GM18907 (cell line): Measurements from ENCODE around the gene KRTAP20-4.

Experiments
- ATAC-seq: cut with Tn5 transposase; IDR thresholded peaks from one replicate; pipeline ENCODE4 v1.9.1; 2021; ENCODE audit warnings: mild to moderate bottlenecking, moderate library complexity; ENCODE audit not compliant: unreplicated experiment

The KRTAP20-4 gene

DNA sequence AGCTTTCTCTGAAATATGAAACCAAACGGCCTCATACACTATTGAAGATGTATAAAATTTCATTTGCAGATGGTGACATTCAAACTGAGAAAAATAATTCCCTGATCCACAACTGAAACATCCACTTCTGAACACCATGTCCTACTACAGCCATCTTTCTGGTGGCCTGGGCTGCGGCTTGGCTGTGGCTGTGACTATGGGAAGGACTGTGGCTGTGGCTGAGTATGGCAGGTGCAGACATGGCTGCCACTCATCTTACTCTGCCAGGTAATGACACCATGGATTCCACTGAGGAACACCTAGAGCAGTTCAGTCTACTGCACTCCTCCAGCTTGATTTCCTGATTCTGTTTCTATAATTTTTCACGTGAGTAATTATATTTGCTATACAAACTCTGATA, at the start of gene KRTAP20-4:
Gene KRTAP20-4, plus strand, starts transcription at position 106 of the 400 bp plus-strand sequence.
- no peak for ATAC-seq

DNA sequence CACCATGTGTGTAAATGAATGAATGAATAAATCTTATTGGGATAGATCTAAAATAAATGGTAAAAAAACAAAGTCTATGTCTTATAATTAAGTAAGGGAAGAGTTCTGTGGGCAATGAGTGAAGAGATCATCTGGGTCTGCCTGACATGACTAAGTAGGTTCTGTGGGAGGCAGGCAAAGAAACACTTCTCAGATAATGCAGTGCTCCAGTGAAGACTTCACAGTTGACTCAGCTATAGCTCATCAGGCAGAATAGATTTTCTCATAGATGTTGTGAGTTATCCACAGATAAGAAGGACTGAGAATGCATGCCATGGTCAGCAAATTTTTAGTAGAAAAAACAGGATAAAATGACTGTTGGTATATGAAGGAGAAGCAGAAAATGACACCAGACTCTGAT, 42.7 kb upstream of the KRTAP20-4 start:
- no peak for ATAC-seq

DNA sequence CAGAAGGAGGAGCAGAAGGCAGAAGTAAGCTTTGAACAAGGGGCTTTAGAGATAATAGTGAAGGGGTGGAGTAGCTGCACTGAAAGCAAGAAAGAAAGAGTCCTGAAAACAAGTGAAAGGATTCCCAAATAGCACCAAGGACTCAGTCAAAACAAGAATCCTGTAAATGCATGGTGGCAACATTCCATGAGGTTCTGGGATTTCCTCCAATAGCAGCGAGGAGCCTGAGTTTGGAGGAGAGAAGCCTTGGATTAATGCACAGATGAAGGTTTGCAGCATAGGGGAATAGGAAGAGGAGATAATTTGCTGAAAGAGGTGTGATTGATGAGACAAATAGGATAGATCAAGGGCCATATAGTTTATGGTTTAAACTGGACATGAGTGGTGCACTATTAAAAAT, 41.1 kb upstream of the KRTAP20-4 start:
- ATAC-seq, result no peak

DNA sequence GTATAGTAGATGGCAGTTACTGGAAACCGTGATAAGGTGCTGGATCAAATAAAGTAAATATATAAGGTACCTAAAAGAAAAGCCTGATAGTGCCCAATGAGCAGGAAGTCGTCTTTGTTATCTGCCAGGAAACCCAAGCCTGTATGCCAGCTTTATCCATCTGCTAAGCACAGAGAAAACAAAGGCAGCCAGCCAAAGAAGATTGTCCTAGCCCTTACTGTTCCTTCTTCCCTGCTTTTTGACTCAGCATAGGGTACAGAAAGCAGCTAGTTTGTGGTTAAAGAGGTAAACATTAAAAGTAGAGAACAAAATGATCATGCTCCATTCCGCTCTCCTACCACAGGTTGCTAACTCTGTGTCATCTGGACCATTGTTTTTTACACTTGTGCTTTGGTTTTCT, 40.3 kb upstream of the KRTAP20-4 start:
- ATAC-seq, result no peak

DNA sequence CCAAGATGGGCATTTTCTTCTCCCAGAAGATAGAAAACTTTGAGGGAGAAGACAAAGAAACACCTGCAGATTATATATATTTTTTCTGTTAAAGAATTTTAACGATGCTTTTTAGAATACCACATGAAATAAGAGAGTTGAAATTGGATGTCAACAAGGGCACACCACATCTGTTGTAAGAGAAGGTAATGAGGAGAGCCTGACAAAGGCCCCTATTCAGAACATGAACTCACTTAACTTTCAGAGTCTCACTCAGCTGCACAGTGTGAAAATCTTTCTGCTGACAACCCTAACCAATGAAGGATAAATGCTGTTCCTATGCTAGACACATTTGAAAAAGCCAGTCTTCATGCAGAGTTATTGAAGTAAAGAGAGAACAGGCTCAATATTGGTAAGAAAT, 37.6 kb upstream of the KRTAP20-4 start:
- ATAC-seq, result no peak

DNA sequence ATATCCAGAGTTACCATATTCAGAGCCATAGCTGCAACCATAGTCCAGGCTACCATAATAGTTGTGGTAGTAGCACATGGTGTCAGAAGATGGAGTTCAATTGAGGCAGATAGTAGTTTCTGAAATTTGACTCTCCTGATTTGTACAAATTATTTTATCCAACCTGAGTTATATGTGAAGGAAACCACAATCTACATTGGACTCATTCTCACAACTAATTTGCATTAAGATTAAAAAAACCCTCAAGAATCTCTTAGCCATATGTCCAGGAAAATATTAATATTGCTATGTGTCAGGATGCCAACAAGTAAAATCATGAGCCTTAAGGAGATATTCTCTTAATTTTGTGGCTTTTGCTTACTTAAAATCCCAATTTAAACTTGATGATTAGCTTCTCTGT, 30.1 kb upstream of the KRTAP20-4 start, which contains the start of gene KRTAP22-2:
Gene KRTAP22-2, minus strand, starts transcription at position 101 of the 400 bp plus-strand sequence.
- no peak for ATAC-seq

DNA sequence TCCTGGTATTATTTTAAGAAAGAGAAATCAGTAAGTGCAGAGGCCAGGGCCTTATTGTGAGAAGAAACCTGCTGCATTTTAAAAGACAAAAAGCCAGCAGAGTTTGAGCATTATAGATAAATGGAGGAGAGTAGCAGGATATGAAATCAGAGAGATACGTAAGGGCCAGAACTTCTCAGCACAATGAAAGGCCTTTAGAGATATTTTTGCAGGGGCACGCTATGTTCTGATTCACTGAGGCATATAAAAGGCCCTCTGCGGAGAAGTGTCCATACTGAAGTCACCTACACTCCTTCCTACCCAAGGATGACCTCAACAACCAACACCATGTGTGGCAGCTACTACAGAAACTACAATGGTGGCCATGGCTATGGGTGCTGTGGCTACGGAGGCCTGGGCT, 28.3 kb upstream of the KRTAP20-4 start, which contains the start of gene KRTAP6-3:
Gene KRTAP6-3, plus strand, starts transcription at position 301 of the 400 bp plus-strand sequence. Its CDS starts 6 bp downstream, at position 307.
- ATAC-seq, result no peak

DNA sequence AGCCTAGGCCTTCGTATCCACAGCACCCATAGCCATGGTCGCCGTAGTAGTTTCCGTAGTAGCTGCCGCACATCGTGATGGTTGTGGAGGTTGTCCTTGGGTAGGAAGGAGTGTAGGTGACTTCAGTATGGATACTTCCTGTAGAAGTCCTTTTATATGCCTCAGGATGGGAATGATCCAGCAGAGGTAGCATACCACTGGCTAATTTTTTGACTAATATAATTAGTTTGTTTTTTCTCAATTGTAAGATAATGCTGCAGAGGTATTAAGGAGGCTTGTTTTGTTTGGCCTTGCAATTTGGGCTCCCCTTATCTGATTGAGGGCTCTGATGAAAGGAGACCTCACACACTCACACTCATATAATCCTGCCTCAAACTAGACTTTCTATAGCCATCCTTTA, 21.6 kb upstream of the KRTAP20-4 start, which contains the start of gene KRTAP6-2:
Gene KRTAP6-2, minus strand, starts transcription at position 101 of the 400 bp plus-strand sequence. Its CDS starts 28 bp downstream, at position 73.
- ATAC-seq, result no peak

DNA sequence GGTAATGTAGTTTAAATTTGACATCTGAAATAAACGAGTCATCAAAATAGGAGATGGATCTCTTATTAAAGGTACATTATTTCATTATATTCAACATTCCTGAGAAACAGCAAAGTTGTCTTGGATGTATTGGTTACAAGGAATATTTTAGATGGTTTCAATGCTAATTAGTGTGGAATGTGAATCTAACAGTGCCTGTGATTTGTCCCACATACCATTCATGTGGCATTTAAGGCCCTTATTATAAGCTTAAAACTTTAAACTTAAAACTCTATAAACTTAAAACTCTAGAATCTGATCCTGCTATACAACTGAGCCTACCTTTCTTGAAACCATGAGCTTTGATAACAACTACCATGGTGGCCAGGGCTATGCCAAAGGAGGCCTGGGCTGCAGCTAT, 19.6 kb upstream of the KRTAP20-4 start, which contains the start of gene KRTAP22-1:
Gene KRTAP22-1, plus strand, starts transcription at position 301 of the 400 bp plus-strand sequence.
- no peak for ATAC-seq

DNA sequence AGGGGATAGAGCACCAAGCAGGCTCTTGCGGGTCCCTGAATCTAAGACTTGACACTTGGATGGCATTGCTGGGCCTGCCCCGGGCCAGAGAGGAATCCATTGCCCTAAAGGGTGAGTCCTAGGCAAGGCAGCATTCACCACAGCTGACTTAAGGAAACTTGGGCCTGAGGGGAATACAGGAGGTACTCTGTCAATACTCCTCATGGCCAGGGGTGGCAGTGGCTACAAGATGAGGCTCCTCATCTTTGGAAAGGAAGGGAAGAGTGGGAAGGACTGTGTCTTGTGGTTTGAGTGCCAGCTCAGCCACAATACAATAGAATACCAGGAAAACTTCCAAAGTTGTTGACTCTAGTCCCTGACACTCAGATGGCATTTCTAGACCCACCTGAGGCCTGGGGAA, 14.5 kb upstream of the KRTAP20-4 start:
- no peak for ATAC-seq

DNA sequence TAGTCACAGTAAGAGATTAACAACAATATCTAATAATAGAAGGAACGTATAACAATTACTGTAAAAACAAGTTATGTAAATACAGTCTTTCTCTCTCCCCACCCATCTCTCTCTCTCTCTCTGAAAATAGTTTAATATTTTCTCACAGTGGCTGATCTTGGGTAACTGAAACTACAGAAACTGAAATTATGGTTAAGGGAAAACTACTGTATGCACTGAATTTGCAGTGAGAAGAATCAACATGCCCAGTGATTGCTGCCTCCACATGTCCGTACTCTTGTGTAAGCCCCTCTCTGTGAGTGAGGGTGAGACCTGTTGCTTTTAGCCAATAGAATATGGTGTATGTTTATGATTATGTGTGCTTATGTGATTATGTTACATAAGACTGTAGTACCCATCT, 8.3 kb upstream of the KRTAP20-4 start:
- no peak for ATAC-seq

DNA sequence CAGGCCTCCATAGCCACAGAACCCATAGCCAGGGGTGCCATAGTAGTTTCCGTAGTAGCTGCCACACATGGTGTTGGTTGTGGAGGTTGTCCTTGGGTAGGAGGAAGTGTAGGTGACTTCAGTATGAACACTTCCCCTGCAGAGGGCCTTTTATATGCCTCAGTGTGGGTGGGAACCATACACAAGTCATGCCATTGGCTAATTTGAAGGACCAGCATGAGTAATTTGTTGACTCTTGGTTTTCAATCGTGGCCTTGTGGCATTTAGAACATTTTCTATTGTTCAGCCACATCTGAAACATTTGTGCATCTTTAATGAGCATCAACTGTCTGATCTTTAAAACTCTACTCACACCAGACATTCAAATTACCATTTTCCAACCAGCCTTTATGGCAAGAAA, 6.6 kb upstream of the KRTAP20-4 start, which contains the start of gene KRTAP6-1:
Gene KRTAP6-1, minus strand, starts transcription at position 95 of the 400 bp plus-strand sequence. Its CDS starts 26 bp downstream, at position 69.
- ATAC-seq, result no peak

DNA sequence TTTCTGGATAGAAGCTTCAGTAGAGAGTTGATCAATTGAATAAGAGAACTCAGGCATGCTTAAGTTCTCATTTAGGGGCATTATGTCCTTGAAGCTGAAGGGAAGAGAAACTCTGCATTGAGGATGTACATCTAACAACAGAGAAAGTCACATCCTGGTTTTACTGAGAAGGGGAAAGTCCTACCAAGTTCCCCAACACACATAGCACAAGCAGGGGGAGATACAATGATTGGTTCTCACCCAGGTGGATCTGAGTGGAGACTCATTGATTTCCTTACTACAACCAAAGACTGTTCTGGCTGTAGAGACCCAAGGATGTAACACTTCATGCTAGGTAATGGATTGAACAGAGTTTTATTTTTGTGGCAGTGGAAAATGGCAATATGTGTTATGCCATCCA, 5.2 kb upstream of the KRTAP20-4 start:
- no peak for ATAC-seq

DNA sequence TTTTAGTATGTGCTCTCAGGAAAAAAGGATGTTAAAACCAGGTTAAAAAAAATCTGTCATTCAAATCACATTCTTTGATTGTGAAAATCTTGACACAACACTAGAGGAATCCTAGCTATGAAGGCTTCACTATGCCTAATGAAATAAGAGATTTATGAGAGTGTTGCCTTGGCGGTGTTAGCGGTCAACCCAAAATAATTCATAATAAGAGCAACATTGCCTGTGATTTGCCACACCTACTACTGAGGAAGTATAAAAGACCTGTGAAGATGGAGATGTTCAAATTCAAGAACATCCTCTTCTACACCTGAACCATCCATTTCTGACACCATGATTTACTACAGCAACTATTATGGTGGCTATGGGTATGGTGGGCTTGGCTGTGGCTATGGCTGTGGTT, 4.3 kb upstream of the KRTAP20-4 start, which contains the start of gene KRTAP20-1:
Gene KRTAP20-1, plus strand, starts transcription at position 301 of the 400 bp plus-strand sequence. Its CDS starts 30 bp downstream, at position 331.
- ATAC-seq, result no peak

DNA sequence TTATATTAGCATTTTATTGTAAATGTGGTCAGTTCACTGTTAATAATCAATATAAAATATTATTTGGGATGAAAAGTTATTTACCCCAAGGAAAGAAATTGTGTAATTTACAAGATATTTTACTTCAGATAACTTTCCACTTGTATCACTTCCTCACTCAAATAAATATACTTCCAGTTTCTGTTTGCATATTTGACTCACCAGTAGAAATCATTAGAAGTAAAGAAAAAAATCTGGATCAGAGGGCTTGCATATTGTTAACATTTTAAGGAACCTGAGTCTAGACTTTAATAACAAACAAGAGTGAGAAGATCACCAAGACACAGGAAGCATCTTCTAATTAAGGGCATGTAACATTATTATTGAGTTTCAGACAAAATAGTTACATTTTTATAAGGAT, 347 bp upstream of the KRTAP20-4 start:
- no peak for ATAC-seq

DNA sequence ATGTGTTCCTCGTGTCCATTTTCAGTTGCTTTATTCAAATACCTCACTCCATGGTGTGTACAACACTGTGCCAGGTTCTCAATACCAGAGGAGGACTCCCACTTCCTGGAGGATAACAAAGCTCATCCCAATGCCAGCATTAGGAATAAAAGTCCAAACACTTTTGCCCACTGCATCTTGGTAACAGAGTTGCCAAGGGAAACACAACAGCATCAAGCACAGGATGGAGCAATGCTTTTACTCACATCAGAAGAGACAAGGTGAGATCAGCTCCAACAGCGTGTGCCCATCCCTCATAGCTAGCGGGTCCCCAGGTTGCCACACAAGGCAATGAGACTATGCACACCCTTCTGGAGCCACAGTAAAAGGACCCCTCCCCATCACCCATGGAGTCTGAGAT, 2.9 kb downstream of the KRTAP20-4 start:
- no peak for ATAC-seq

DNA sequence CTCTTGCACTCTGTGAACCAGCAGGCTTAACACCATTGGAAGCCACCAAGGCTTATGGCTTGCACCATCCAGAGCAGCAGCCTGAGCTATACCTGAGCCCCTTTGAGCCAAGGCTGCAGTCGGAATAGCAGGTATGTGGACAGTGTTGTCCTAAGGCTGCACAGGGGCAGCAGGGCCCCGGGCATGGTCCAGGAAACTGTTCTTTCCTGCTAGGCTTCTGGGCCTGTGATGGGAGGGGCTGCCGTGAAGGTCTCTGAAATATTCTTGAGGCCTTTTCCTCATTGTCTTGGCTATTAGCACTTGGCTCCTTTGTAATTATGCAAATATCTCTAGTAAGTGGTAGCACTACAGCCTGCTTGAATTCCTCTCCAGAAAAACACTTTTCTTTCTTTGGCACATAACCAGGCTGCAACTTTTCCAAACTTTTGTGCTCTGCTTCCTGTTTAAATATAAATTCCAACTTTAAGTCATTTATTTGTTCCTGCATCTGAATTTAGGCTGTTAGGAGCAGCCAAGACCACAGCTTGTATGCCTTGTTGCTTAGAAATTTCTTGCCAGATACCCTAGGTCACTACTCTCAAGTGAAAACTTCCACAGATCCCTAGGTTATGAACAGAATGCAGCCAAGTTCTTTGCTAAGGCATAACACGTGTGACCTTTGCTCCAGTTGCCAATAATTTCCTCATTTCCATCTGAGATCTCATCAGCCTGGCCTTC, 5.2 kb downstream of the KRTAP20-4 start:
- no peak for ATAC-seq

DNA sequence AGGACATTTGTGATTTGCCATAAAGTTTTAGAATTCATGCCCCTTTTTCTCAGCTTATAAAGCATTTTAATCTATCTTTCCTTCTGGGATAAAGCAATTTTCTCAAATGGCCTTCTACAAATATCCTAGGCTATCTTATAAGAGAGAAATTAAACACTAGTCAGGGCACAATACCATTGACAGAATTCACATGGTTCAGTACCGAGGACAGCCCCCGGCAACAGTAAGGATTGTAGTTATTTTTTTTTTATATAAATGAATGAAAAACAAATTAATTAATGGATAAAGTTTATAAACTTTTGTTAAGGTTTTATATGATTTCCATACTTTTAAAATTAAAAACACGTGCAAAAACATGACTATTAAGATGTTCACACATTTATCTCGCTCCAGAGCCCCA, 7.7 kb downstream of the KRTAP20-4 start:
- ATAC-seq, result no peak

DNA sequence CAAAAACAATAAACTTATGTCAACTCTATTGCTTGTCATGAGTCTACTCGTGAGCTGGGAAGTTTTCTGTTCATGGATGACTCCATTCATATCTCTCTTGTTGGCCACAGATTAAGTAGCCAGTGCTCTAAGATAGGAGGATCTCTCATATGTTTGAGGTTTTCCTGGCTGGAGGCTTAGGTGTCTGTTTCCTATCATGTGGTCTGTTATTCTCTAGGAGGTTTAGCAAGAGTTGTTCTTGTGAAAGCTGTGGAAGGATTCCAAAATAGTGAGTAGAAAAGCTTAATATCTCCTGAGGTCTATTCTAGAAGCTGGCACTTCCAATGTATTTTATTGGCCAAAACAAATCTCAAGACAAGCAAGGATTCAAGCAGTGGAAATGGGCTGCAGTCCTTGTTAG, 8.8 kb downstream of the KRTAP20-4 start:
- no peak for ATAC-seq

DNA sequence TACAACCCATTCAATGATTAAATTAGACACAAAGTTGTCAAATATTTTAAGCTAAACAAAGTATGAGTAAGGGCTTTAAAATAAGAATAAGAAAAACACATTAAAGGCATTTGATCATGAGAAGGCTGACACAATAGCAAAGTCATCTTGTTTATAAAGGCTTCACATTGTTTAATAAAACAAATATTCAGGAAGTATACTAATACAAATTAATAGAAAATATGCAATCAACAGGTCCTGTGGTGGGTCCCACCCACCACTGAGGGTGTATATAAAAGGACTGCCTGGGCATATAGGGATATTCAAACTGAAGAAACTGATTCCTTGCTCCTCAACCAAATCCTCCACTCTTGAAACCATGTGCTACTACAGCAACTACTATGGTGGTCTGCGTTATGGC, 14.5 kb downstream of the KRTAP20-4 start, which contains the start of gene KRTAP20-2:
Gene KRTAP20-2, plus strand, starts transcription at position 301 of the 400 bp plus-strand sequence. Its CDS starts 58 bp downstream, at position 359.
- no peak for ATAC-seq

DNA sequence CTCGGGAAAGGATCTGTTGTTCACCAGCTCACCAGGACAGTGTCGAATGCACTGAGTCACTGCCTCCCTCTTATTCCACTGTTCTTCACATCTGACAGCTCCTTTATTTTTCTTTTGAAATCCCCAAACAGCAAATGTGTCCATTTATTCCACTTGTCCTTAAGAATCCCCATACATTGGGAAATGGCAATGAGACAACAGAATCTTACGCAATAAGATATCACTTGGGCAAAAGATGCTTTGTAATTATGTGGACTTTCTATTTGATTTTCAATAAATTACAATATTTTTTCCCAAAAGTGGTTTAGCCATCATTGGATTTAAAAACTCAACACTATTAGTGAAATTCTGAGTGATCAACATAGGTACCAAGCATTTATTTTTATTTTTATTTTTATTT, 18.3 kb downstream of the KRTAP20-4 start:
- no peak for ATAC-seq

DNA sequence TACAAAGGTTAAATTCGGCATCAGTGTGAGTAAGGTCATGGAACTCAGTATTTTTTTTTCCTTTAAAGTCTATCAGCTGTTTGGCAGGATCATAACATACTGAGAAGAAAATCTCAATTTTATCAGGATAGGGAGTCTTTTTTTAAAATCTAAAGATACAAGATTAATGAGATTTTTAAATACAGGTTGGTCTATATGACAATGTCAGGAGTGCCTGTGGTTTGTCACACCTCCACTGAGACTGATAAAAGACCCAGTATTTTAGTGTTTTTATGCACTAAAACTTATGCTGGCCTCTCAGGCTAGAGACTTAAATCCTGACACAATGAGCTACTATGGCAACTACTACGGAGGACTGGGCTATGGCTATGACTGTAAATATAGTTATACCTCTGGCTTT, 22.1 kb downstream of the KRTAP20-4 start, which contains the start of gene KRTAP20-3:
Gene KRTAP20-3, plus strand, starts transcription at position 301 of the 400 bp plus-strand sequence.
- no peak for ATAC-seq
